Measurements from ENCODE around the gene MYT1. TPM values are rescaled to one million over a fixed set of nuclear protein-coding genes. Genes with fewer than 3 reads are reported as not detected.

The MYT1 gene
- total and polyA plus RNA-seq, 7 donors, result under 0.01 TPM; not detected in 6

DNA sequence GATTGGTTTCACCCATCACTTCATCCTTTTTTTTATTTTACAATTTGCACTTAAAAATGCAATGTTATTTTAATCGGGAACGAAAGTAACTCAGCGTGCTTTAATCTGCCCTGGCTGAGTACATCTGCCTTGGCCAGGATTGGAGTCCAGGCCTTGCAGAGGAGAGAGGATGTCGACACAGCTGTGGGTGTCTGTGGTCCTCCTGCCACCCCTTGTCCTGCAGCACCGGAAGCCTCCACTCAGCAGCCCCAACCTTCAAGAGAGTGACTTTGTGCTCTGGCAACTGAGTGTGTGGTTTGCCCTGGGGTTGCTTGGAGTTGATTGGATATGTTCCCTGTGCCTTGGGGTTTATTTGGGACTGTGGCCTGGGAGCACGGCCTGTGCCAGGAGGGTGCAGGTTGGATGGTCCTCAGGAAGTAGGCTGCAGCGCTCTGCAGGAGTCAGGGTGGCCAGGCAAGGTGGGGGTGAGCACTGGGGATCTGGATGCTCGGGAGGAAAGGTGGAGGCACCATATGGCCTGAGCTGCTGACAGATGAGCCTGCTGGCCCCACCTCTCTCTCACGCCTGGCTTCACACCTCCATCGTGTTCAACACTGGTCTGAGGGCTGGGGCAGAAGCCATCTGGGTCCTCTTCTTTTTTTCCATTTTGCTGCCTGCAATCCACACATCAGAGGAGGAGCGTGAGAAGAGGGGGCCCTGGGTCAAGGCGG, 4.3 kb downstream of the MYT1 start:
- Histone ChIP-seq H3K9me3 (no peaks in the 10 kb centered on the region), H3K27me3 (ENCODE audit: insufficient read depth in 3 of 3, low read length in 2 of 3) (peaks cover 0 to 69% (median 14%) of the 10 kb centered on the region in 3 donors), H3K27ac (no peak overlapping the region), H3K36me3 (ENCODE audit: insufficient read depth in 1 of 2, low read depth in 1 of 2) (no peaks in the 10 kb centered on the region), H3K4me1 (no peaks in the 10 kb centered on the region), H3K4me3 (no peak overlapping the region)
- DNase-seq (no peak), ATAC-seq (no peak)
- TF ChIP-seq, protein P1, sequence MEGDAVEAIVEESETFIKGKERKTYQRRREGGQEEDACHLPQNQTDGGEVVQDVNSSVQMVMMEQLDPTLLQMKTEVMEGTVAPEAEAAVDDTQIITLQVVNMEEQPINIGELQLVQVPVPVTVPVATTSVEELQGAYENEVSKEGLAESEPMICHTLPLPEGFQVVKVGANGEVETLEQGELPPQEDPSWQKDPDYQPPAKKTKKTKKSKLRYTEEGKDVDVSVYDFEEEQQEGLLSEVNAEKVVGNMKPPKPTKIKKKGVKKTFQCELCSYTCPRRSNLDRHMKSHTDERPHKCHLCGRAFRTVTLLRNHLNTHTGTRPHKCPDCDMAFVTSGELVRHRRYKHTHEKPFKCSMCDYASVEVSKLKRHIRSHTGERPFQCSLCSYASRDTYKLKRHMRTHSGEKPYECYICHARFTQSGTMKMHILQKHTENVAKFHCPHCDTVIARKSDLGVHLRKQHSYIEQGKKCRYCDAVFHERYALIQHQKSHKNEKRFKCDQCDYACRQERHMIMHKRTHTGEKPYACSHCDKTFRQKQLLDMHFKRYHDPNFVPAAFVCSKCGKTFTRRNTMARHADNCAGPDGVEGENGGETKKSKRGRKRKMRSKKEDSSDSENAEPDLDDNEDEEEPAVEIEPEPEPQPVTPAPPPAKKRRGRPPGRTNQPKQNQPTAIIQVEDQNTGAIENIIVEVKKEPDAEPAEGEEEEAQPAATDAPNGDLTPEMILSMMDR (IDR thresholded peaks at IDR 0.05), result no peak
- intact Hi-C loops (cut with DNase I), result no loop called here
- 43 to 49% (median 44%) methylated on average over 12 of the region's 12 CpGs for WGBS, 3 donors

DNA sequence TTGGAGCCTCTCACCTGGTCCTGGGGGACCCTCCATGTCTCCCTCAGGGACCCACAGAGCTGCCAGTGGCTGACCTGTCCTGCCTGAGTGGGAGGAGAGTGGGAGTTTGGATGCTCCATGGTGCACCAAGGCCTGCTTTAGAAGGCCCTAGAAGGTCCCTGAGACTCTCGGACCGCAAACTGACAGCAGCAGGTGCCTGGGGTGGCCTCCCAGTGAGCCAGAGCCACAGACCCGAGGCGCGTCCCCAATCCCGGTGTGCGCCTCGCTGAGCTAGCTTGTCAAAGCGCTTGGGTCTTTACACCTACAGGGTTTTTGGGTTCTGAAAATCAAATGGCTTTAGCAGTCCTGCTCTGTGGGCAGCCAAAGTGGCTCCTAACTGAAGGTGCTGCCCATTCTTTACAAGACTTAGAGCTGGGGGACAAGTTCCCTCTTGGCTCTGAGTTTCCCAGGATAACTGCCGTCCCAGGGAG, 4.9 kb downstream of the MYT1 start:
- Histone ChIP-seq H3K36me3 (ENCODE audit: insufficient read depth in 1 of 2, low read depth in 1 of 2) (no peaks in the 10 kb centered on the region), H3K27ac (no peak overlapping the region), H3K4me3 (no peak overlapping the region), H3K27me3 (ENCODE audit: insufficient read depth in 3 of 3, low read length in 2 of 3) (peaks cover 0 to 63% (median 14%) of the 10 kb centered on the region in 3 donors), H3K9me3 (no peaks in the 10 kb centered on the region), H3K4me1 (no peaks in the 10 kb centered on the region)
- TF ChIP-seq, protein P1 (IDR thresholded peaks at IDR 0.05), result no peak
- WGBS, 3 donors, result 57 to 61% (median 59%) methylated on average over 10 of the region's 10 CpGs
- DNase-seq (no peak), ATAC-seq (no peak)
- intact Hi-C loops (cut with DNase I), result no loop called here

DNA sequence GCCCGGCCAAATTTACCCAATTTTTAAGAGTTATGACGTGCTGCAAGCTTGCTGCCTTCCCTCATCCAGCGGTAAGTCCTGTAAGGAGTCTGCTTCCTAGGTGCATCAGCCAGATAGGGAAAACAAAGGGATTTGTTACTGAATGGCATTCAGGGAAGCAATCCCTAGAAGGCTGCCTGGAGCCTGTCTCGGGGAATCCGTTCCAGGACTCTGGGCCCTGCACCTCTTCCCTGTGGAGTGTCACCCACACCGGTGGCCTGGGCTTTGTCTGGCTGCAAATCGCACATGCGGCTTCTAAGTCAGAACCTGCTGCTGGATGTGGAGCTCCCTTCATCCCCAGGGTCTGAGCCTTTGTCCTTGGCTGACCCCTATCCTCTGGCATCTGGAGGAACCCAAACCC, 7.0 kb downstream of the MYT1 start:
- H3K27ac ChIP-seq, result no peak overlapping the region
- 74 to 79% (median 79%) methylated on average over 8 of the region's 8 CpGs for WGBS, 3 donors
- DNase-seq (peak in 1 of 2 donors; percentile 15), ATAC-seq (no peak)
- H3K9me3 ChIP-seq, result no peaks in the 10 kb centered on the region
- no peaks in the 10 kb centered on the region for H3K4me1 ChIP-seq
- intact Hi-C loops (cut with DNase I), result no loop called here
- H3K4me3 ChIP-seq, result no peak overlapping the region
- TF ChIP-seq, protein P1 (IDR thresholded peaks at IDR 0.05), result no peak
- H3K27me3 ChIP-seq (ENCODE audit: insufficient read depth in 3 of 3, low read length in 2 of 3), result peaks cover 0 to 43% (median 7%) of the 10 kb centered on the region in 3 donors
- H3K36me3 ChIP-seq (ENCODE audit: insufficient read depth in 1 of 2, low read depth in 1 of 2), result no peaks in the 10 kb centered on the region

DNA sequence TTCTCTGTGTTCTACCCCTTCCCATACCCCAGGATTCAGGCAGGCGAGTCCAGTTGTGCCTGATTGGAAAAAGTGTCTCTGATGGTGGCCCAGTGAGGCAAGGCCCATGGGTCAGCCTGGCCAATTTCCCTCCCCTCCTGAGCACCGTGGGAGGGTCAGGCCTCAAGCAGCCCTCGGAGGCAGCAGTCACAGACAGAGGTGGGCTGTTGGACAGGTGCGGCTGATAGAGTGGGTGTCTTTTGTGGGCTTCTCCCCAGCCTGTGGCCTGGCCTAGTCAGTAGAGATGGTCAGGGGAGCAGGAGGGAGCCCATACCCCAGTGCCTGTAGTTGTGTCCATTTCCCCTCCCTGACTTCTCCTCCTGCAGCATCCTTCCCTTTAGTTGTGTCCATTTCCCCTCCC, 8.9 kb downstream of the MYT1 start:
- 62 to 77% (median 70%) methylated on average over 4 of the region's 4 CpGs for WGBS, 3 donors
- Histone ChIP-seq H3K9me3 (no peaks in the 10 kb centered on the region), H3K27me3 (ENCODE audit: insufficient read depth in 3 of 3, low read length in 2 of 3) (peaks cover 0 to 36% (median 3%) of the 10 kb centered on the region in 3 donors), H3K4me1 (no peaks in the 10 kb centered on the region), H3K27ac (no peak overlapping the region), H3K4me3 (no peak overlapping the region), H3K36me3 (ENCODE audit: insufficient read depth in 1 of 2, low read depth in 1 of 2) (no peaks in the 10 kb centered on the region)
- intact Hi-C loops (cut with DNase I), result no loop called here
- ATAC-seq, result no peak
- no peak for DNase-seq
- TF ChIP-seq, protein P1 (IDR thresholded peaks at IDR 0.05), result no peak
